Esophagus (tissue), 2 donors: ENCODE measurements around the gene ABCA4. TPM values are rescaled to one million over a fixed set of nuclear protein-coding genes. Genes with fewer than 3 reads are reported as not detected.

Experiments
- H3K27ac ChIP-seq, 2 donors: one replicate each; pipeline ENCODE4 v1.5.1; 2013; ENCODE audit warnings: low read depth in 2 of 2, mild to moderate bottlenecking in 2 of 2, inconsistent platforms in 1 of 2, low read length in 1 of 2, moderate library complexity in 1 of 2
- H3K27me3 ChIP-seq, 2 donors: one replicate each; pipeline ENCODE4 v1.6.1; 2013; ENCODE audit warnings: low read length in 2 of 2, control low read depth in 1 of 2, mild to moderate bottlenecking in 1 of 2; ENCODE audit not compliant: insufficient read depth in 2 of 2, control insufficient read depth in 1 of 2
- H3K36me3 ChIP-seq, 2 donors: one replicate each; pipeline ENCODE4 v1.6.1; 2013; ENCODE audit warnings: low read length in 1 of 2; ENCODE audit not compliant: control insufficient read depth in 2 of 2, insufficient read depth in 2 of 2
- H3K4me1 ChIP-seq, 2 donors: one replicate each; pipeline ENCODE4 v1.6.1; 2013; ENCODE audit warnings: low read length in 1 of 2; ENCODE audit not compliant: control insufficient read depth in 2 of 2, insufficient read depth in 2 of 2
- H3K4me3 ChIP-seq, 2 donors: one replicate each; pipeline ENCODE4 v1.5.1; 2013; ENCODE audit warnings: low read length in 2 of 2, mild to moderate bottlenecking in 2 of 2, low read depth in 1 of 2, moderate library complexity in 1 of 2
- H3K9me3 ChIP-seq, 2 donors: one replicate each; pipeline ENCODE4 v1.6.1; 2013; ENCODE audit warnings: mild to moderate bottlenecking in 2 of 2, low read depth in 1 of 2, low read length in 1 of 2, moderate library complexity in 1 of 2; ENCODE audit not compliant: control insufficient read depth in 2 of 2, insufficient read depth in 1 of 2
- WGBS, 2 donors: extraction: QIAGEN DNeasy Blood & Tissue Kit; methylation state at CpG; one replicate each; pipeline ENCODE4 v1.1.7; 2013; 5-methylcytosine and 5-hydroxymethylcytosine counted together
- polyA plus RNA-seq, 2 donors: library from polyadenylated mRNA; stranded (reverse); fragments of 200-250 nt; gene quantifications; one replicate each; pipeline ENCODE4 v1.2.3, GENCODE V29; 2013
- donor health status: healthy with polysubstance abuse.
- donor health status: Bipolar disorder and iron deficiency.

ABCA4 gene
- polyA plus RNA-seq, 2 donors: 0.04 to 0.07 TPM

DNA sequence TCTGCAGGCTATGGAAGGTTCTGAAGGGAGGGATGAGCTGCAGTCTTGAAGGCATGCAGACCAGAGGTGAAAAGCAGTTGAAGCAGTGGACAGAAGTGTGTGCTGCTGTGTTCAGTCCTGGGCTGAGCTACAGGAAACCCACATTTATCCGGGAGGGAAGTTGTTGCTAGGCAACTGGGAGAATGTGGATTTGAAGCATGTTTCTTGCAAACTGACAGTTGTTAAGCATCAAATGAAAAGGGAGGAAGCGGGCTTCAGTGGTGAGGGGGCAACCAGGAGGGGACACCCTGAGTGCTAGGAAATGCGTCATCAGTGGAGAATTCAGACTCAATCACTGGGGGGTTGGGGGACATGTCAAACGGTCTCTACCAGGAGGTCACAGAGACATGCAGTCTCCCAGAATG lies 28.7 kb downstream of the ABCA4 start:
- Histone ChIP-seq H3K4me3 (no peak overlapping the region), H3K9me3 (no peaks in the 10 kb centered on the region), H3K27me3 (peaks cover 0 to under 1% of the 10 kb centered on the region in 2 donors), H3K4me1 (no peaks in the 10 kb centered on the region), H3K36me3 (no peaks in the 10 kb centered on the region), H3K27ac (peak overlapping the region in 1 of 2 donors; percentile 2)
- 60 to 64% methylated on average over 4 of the region's 4 CpGs for WGBS, 2 donors

DNA sequence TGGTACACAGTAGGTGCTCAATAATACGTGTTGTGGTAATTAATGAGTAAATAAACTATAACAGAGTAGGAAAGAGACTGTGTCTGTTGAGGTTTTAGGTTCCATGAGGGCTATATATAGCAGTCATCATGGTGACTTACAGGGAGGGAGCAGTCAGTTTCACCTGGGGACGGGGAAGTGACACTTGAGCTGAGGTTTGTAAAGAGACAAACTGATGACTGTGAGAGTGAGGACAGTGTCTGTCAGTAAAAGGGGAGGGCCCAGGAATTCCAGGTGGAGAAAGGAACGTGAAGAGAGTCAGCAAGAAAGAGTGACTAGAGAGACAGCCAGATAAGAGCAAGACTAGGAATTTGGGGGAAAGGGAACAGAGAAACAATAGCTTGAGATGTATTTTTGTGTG lies 30.2 kb downstream of the ABCA4 start:
- WGBS, 2 donors: 79 to 80% methylated on average over 3 of the region's 3 CpGs
- H3K27ac ChIP-seq: no peak overlapping the region
- H3K4me3 ChIP-seq: no peak overlapping the region

GRCh38 chr1:94087193-94087592 lies 33.8 kb downstream of the ABCA4 start:
- no peaks in the 10 kb centered on the region for H3K9me3 ChIP-seq
- WGBS, 2 donors: 74 to 82% methylated on average over 2 of the region's 2 CpGs
- no peaks in the 10 kb centered on the region for H3K36me3 ChIP-seq
- H3K27me3 ChIP-seq: peaks cover 0 to 2% of the 10 kb centered on the region in 2 donors
- no peak overlapping the region for H3K4me3 ChIP-seq
- H3K27ac ChIP-seq: no peak overlapping the region
- H3K4me1 ChIP-seq: no peaks in the 10 kb centered on the region

More for the DNA sequence above, 30.2 kb downstream of the ABCA4 start:
- no peaks in the 10 kb centered on the region for H3K9me3 ChIP-seq
- H3K36me3 ChIP-seq: no peaks in the 10 kb centered on the region
- H3K4me1 ChIP-seq: no peaks in the 10 kb centered on the region
- peaks cover 0 to 2% of the 10 kb centered on the region in 2 donors for H3K27me3 ChIP-seq

DNA sequence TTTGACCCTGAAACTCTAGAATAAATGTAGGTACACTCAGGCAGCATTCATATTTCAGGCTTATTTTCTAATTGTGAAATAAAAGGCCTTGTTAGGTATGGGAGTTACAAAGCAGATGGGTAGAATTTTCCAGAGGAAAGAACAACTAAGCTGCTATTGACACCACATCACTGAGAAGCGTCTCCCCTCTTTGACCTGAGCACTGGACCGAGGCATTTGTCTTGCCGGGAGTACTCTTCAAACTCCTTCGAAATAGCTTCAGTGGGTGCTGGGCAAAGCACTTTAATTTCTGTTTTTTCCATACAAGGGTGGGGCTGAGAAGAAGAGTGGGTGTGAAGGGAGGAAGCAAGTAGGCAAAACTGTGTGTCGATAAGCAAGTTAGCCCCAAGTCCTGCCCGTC lies 36.4 kb downstream of the ABCA4 start:
- WGBS, 2 donors: 83 to 84% methylated on average over 6 of the region's 6 CpGs
- no peaks in the 10 kb centered on the region for H3K4me1 ChIP-seq
- H3K27me3 ChIP-seq: peaks cover 0 to 2% of the 10 kb centered on the region in 2 donors
- H3K27ac ChIP-seq: no peak overlapping the region
- no peaks in the 10 kb centered on the region for H3K36me3 ChIP-seq
- no peak overlapping the region for H3K4me3 ChIP-seq
- no peaks in the 10 kb centered on the region for H3K9me3 ChIP-seq

- no peak overlapping the region for H3K27ac ChIP-seq
- no peak overlapping the region for H3K4me3 ChIP-seq
- no peaks in the 10 kb centered on the region for H3K4me1 ChIP-seq
- H3K36me3 ChIP-seq: no peaks in the 10 kb centered on the region
- H3K27me3 ChIP-seq: peaks cover 0 to 2% of the 10 kb centered on the region in 2 donors
- no peaks in the 10 kb centered on the region for H3K9me3 ChIP-seq
Measured at GRCh38 chr1:94084085-94084484, 36.9 kb downstream of the ABCA4 start.

- H3K4me3 ChIP-seq: no peak overlapping the region
- 45 to 48% methylated on average over 4 of the region's 4 CpGs for WGBS, 2 donors
- H3K4me1 ChIP-seq: no peaks in the 10 kb centered on the region
- H3K9me3 ChIP-seq: no peaks in the 10 kb centered on the region
- peaks cover 0 to 2% of the 10 kb centered on the region in 2 donors for H3K27me3 ChIP-seq
- no peak overlapping the region for H3K27ac ChIP-seq
- H3K36me3 ChIP-seq: no peaks in the 10 kb centered on the region
Measured at GRCh38 chr1:94083681-94084080, 37.3 kb downstream of the ABCA4 start.

DNA sequence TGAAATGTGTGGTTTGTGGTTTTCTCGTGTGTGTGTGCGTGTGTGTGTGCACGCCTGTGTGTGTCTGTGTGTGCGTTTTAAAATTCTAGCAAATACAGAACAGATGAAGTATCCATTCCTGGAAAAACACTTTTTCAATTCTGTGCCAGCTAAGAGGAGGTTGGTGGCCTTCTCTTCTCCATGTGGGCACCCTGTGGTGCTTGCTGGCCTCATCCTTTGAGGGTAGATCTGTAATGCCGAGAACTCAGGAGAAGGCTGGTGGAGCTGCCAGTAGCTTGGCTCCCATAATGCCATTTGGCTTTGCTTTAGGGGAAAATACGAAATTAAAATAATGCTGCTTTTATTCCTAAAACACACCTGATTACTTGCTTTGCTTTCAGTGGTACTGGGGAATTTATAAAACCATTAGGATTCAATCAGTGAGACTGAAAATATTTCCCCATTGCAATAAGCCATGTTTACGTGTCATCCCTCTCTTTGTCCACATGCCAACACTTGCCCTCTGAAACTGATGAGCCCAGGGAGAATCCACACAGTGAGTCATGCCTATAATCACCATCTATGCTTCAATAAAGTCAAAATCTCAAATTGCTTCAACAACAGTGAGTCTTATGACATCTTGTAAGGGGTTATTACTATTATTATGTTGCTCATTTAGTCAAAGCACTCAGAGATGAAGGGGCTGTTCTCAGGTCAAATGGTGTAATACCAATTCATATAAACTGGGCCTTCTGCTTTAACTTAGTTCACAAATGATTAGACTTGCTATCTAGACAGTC lies 39.2 kb downstream of the ABCA4 start:
- Histone ChIP-seq H3K9me3 (no peaks in the 10 kb centered on the region), H3K4me3 (no peak overlapping the region), H3K27ac (no peak overlapping the region), H3K36me3 (no peaks in the 10 kb centered on the region), H3K27me3 (no peaks in the 10 kb centered on the region), H3K4me1 (no peaks in the 10 kb centered on the region)
- 75 to 78% methylated on average over 7 of the region's 7 CpGs for WGBS, 2 donors

GRCh38 chr1:94079989-94080388 lies 41.0 kb downstream of the ABCA4 start:
- WGBS, 2 donors: 80 to 84% methylated on average over 3 of the region's 3 CpGs

DNA sequence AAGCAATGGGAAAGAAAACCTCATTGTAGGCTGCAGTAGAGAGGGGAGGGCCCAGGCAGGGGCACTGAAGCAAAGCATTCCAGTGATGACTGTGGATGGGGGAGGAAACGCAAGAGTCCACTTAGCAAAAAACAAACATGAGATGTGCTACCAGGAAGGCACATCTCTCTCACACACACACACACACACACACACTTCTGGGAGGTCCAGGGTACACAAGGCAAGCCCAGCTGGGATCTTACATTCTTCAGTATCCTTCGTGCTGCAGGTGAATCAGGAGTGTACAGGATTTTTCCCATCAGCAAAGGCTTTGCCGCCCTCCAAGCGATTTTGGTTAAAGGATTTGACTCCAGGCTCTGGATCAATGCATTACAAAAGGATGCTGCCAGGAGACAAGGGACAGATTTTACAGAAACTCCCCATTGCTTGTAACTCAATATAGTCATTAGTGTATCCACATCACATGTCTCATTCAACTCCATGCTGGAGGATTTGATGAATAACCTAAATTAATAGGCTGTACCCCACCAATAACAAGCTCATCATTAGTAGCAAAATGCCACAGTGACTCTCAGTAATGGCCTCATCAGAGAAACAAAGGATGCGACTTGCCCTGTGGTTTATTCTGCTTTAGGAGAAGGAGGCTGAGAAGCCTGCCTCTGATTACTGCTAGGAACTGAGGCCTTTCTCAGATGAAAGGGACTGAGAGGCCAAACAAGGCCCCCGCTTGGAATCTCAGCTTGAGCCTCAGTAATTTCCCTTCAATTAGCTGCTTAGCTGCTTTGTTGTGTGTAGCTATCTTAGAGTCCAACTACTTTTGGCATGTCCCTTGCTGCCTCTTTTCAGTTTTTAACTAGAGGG lies 41.6 kb downstream of the ABCA4 start:
- Histone ChIP-seq H3K4me1 (no peaks in the 10 kb centered on the region), H3K27ac (no peak overlapping the region), H3K27me3 (no peaks in the 10 kb centered on the region), H3K4me3 (no peak overlapping the region), H3K9me3 (no peaks in the 10 kb centered on the region), H3K36me3 (no peaks in the 10 kb centered on the region)
- WGBS, 2 donors: 92 to 93% methylated on average over 6 of the region's 6 CpGs

More at GRCh38 chr1:94079989-94080388, 41.0 kb downstream of the ABCA4 start:
- Histone ChIP-seq H3K9me3 (no peaks in the 10 kb centered on the region), H3K4me3 (no peak overlapping the region), H3K27ac (no peak overlapping the region), H3K4me1 (no peaks in the 10 kb centered on the region), H3K27me3 (no peaks in the 10 kb centered on the region), H3K36me3 (no peaks in the 10 kb centered on the region)
